Measurements from ENCODE around the gene DDT. TPM values are rescaled to one million over a fixed set of nuclear protein-coding genes. Genes with fewer than 3 reads are reported as not detected.
"Not testable (repeated sequence)": the region's sequence is repeated elsewhere in the genome, so short reads cannot be mapped to it uniquely, and the experiment has no call there.

DDT gene
- total and polyA plus RNA-seq, 2 experiments from 2014 or later = 96.1 to 164 TPM

DNA sequence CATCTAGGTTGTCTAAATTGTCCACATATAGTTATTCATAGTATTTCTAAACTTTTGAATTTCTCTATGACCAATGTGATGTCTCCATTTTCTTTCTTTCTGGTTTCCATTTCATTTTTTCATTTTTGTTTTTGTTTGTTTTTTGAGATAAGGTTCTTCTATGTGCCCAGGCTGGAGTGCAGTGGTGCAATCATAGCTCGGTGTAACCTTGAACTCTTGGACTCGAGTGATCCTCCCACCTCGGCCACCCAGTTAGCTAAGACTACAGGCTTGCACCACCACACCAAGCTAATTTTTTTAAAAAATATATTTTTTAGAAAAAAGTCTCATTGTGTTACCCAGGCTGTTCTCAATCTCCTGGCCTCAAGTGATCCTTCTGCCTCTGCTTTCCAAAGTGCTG, 22.9 kb upstream of the DDT start:
- H3K4me1 ChIP-seq (ENCODE audit: insufficient read depth) = no peaks in the 10 kb centered on the region
- no peak for TF ChIP-seq EZH2 (IDR thresholded peaks at IDR 0.05; ENCODE audit: insufficient read depth, poor library complexity, severe bottlenecking)
- no peak for TF ChIP-seq EZH2phosphoT487 (IDR thresholded peaks at IDR 0.05; ENCODE audit: insufficient read depth, low read depth)
- no peaks in the 10 kb centered on the region for H3K79me2 ChIP-seq (ENCODE audit: insufficient read depth)
- WGBS, 2 experiments (ENCODE audit: low coverage in 1 of 2, low lambda C conversion rate in 2 of 2, missing lambda C conversion rate in 2 of 2) = 56 to 61% methylated on average over 3 of the region's 3 CpGs
- H4K20me1 ChIP-seq (ENCODE audit: insufficient read depth) = no peaks in the 10 kb centered on the region
- no peak overlapping the region for H3K27ac ChIP-seq
- no peak overlapping the region for H3K4me2 ChIP-seq (ENCODE audit: unreplicated experiment)
- no peaks in the 10 kb centered on the region for H3K9me3 ChIP-seq (ENCODE audit: low read depth)
- no peak overlapping the region for H2AFZ ChIP-seq
- in situ Hi-C loops (cut with MboI) = no loop called here
- DNase-seq = no peak
- H3K9me2 ChIP-seq (ENCODE audit: insufficient read depth) = no peaks in the 10 kb centered on the region
- H3K36me3 ChIP-seq (ENCODE audit: low read depth) = no peaks in the 10 kb centered on the region
- H3K4me3 ChIP-seq = no peak overlapping the region
- no peak overlapping the region for H3K9ac ChIP-seq
- H3F3A ChIP-seq (ENCODE audit: insufficient read depth) = no peaks in the 10 kb centered on the region
- H3K27me3 ChIP-seq (replicated peaks; ENCODE audit: insufficient read depth) = no peaks in the 10 kb centered on the region

DNA sequence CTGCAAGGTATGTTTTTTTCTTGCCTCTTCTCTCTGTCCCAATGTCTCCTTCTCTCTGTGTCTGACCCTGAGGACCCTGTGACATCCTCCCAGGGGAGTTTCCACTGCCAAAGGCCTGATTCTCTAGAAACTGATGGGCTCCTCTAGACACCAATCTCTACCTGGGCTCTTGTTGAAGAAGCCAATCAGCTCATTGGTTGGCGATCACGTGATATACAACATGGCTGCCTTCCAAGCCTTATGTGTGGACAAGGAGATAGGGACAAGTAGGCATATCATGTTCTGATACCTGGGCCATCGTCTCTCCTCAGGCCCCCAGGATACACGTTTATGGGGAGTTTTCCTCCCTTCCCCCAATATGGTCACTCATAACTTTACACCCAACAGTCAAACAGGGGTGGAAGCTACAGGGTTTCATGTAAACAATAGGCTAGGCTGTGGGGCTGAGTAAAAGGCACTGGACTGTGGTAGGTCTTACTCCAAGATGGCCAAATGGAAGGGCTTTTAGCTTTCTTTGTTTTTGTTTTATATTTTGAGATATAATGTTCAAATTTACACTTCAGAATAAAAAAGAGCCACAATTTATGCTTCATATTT, 19.4 kb upstream of the DDT start:
- H3K79me2 ChIP-seq (ENCODE audit: insufficient read depth); H2AFZ ChIP-seq; H3K27me3 ChIP-seq (replicated peaks; ENCODE audit: insufficient read depth); H3K27ac ChIP-seq; DNase-seq; H3K9ac ChIP-seq; H3K4me3 ChIP-seq; H4K20me1 ChIP-seq (ENCODE audit: insufficient read depth); H3K4me2 ChIP-seq (ENCODE audit: unreplicated experiment); H3K9me3 ChIP-seq (ENCODE audit: low read depth); H3K9me2 ChIP-seq (ENCODE audit: insufficient read depth); H3K36me3 ChIP-seq (ENCODE audit: low read depth); H3K4me1 ChIP-seq (ENCODE audit: insufficient read depth); in situ Hi-C loops (cut with MboI); H3F3A ChIP-seq (ENCODE audit: insufficient read depth): not testable (repeated sequence)
- 34 to 38% methylated on average over 4 of the region's 4 CpGs for WGBS, 2 experiments (ENCODE audit: low coverage in 1 of 2, low lambda C conversion rate in 2 of 2, missing lambda C conversion rate in 2 of 2)

GRCh38 chr22:23993080-23993479, 18.8 kb upstream of the DDT start:
- H3F3A ChIP-seq (ENCODE audit: insufficient read depth); H3K9ac ChIP-seq; H3K4me2 ChIP-seq (ENCODE audit: unreplicated experiment); H3K9me3 ChIP-seq (ENCODE audit: low read depth); H2AFZ ChIP-seq; DNase-seq; H3K27me3 ChIP-seq (replicated peaks; ENCODE audit: insufficient read depth); H4K20me1 ChIP-seq (ENCODE audit: insufficient read depth); H3K36me3 ChIP-seq (ENCODE audit: low read depth); H3K79me2 ChIP-seq (ENCODE audit: insufficient read depth); H3K9me2 ChIP-seq (ENCODE audit: insufficient read depth); in situ Hi-C loops (cut with MboI); H3K4me1 ChIP-seq (ENCODE audit: insufficient read depth); H3K27ac ChIP-seq; H3K4me3 ChIP-seq: not testable (repeated sequence)
- WGBS, 2 experiments (ENCODE audit: low coverage in 1 of 2, low lambda C conversion rate in 2 of 2, missing lambda C conversion rate in 2 of 2) = 47 to 54% methylated on average over 2 of the region's 2 CpGs

DNA sequence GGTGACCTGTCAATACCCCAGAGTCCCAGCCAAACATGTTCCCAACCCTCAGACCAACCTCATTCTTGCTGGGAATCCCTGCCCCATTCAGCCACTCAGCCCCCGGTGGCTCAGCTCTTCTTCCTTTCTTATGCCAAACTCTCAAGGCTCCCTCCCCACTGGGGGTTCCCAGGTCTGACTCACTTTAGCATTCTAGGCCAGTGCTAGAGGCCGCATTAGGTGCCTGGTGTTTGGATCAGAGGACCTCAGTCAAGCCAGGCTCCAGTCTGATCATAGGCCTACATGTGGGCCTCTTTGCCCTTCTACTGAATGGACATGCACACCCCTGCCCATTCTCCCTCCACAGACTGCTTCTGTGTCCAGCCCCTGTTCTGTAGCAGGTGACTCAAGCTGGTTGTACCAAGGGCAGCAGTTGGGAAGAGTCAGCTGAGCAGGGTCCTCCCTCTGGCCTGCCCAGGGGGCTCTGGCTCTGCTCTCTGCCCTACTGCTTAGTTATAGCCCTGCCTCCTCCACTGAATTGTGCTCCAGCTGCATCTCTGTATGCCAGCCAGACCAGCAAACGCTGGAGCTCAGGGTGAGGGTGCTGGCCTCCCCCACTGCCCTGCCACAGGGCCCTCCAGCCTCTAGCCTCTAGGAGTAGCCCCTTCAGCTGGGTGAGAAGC, 15.5 kb upstream of the DDT start:
- H3K9ac ChIP-seq; H3K4me2 ChIP-seq (ENCODE audit: unreplicated experiment); H4K20me1 ChIP-seq (ENCODE audit: insufficient read depth); H3K4me1 ChIP-seq (ENCODE audit: insufficient read depth); H2AFZ ChIP-seq; H3K27me3 ChIP-seq (replicated peaks; ENCODE audit: insufficient read depth); H3K27ac ChIP-seq; in situ Hi-C loops (cut with MboI); H3F3A ChIP-seq (ENCODE audit: insufficient read depth); H3K4me3 ChIP-seq; H3K36me3 ChIP-seq (ENCODE audit: low read depth); H3K9me2 ChIP-seq (ENCODE audit: insufficient read depth); H3K9me3 ChIP-seq (ENCODE audit: low read depth); H3K79me2 ChIP-seq (ENCODE audit: insufficient read depth): not testable (repeated sequence)
- 92 to 96% methylated on average over 2 of the region's 3 CpGs for WGBS, 2 experiments (ENCODE audit: low coverage in 1 of 2, low lambda C conversion rate in 2 of 2, missing lambda C conversion rate in 2 of 2)
- DNase-seq = peak; percentile 28

GRCh38 chr22:23986538-23987178, 12.4 kb upstream of the DDT start:
- WGBS, 2 experiments (ENCODE audit: low coverage in 1 of 2, low lambda C conversion rate in 2 of 2, missing lambda C conversion rate in 2 of 2) = 67 to 71% methylated on average over 3 to 4 of the region's 4 CpGs

DNA sequence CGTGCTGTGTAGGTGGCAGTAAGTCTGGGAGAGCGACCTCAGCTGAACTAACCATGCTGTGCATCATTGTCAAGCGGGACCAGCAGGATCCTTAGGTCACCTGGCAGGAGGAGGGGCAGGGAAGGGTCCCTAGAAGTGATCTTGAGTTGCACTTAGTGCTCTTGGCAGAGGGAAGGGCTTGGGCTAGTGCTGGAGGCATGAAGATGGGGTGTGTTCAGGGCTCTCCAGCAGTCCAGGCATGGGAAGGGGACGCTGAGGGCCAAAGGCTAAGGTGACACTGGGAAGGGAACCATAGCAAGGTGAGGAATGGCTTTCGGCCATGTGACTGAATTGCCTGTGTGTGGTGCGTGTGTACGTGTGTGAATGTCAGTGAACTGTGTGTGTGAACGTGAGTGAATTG, 11.8 kb upstream of the DDT start:
- 88 to 90% methylated on average over 7 to 8 of the region's 8 CpGs for WGBS, 2 experiments (ENCODE audit: low coverage in 1 of 2, low lambda C conversion rate in 2 of 2, missing lambda C conversion rate in 2 of 2)
- not testable (repeated sequence) for H4K20me1 ChIP-seq (ENCODE audit: insufficient read depth)

More at GRCh38 chr22:23986538-23987178, 12.4 kb upstream of the DDT start:
- in situ Hi-C loops (cut with MboI); H4K20me1 ChIP-seq (ENCODE audit: insufficient read depth); H3K79me2 ChIP-seq (ENCODE audit: insufficient read depth); H3K4me2 ChIP-seq (ENCODE audit: unreplicated experiment); H3F3A ChIP-seq (ENCODE audit: insufficient read depth); H2AFZ ChIP-seq; H3K9ac ChIP-seq; H3K9me3 ChIP-seq (ENCODE audit: low read depth); H3K9me2 ChIP-seq (ENCODE audit: insufficient read depth); H3K27ac ChIP-seq; H3K27me3 ChIP-seq (replicated peaks; ENCODE audit: insufficient read depth); H3K36me3 ChIP-seq (ENCODE audit: low read depth); H3K4me3 ChIP-seq; H3K4me1 ChIP-seq (ENCODE audit: insufficient read depth); DNase-seq: not testable (repeated sequence)

More for the DNA sequence above, 11.8 kb upstream of the DDT start:
- H3K9me2 ChIP-seq (ENCODE audit: insufficient read depth); H3K27ac ChIP-seq; H3K27me3 ChIP-seq (replicated peaks; ENCODE audit: insufficient read depth); H3K4me1 ChIP-seq (ENCODE audit: insufficient read depth); H2AFZ ChIP-seq; H3K4me2 ChIP-seq (ENCODE audit: unreplicated experiment); H3K79me2 ChIP-seq (ENCODE audit: insufficient read depth); H3F3A ChIP-seq (ENCODE audit: insufficient read depth); DNase-seq; in situ Hi-C loops (cut with MboI); H3K4me3 ChIP-seq; H3K9ac ChIP-seq; H3K36me3 ChIP-seq (ENCODE audit: low read depth); H3K9me3 ChIP-seq (ENCODE audit: low read depth): not testable (repeated sequence)

Measured in GM23248 (cell line).